ENCODE measurements around the gene PDE9A. TPM values are rescaled to one million over a fixed set of nuclear protein-coding genes. Genes with fewer than 3 reads are reported as not detected.
A peak's percentile ranks its signal among the peaks of the same experiment; 100 is the strongest.

The PDE9A gene
- total RNA-seq (6.0 TPM), polyA plus RNA-seq (ENCODE audit: insufficient read depth in 1 of 8, insufficient read length in 8 of 8, low replicate concordance in 1 of 8) (10 to 100 TPM in 4 of 8 donors, 1 to 10 TPM in 4; 7.6 to 11.3 (median 10.0) TPM)
- long read RNA-seq, donor 1, result 0 reads
- long read RNA-seq, donor 2, result 0 reads
- long read RNA-seq, donor 3, partial matches to known transcripts, result 0 of 2 reads
- long read RNA-seq, donor 3, other reads (novel, unspliced or antisense), result 0 of 2 reads
- long read RNA-seq, donor 4, partial matches to known transcripts, result 0 of 1 reads
- long read RNA-seq, donor 4, other reads (novel, unspliced or antisense), result 0 of 1 reads
- long read RNA-seq, donor 5, partial matches to known transcripts, result 0 of 4 reads
- long read RNA-seq, donor 5, other reads (novel, unspliced or antisense), result 0 of 4 reads
- long read RNA-seq, donor 6, partial matches to known transcripts, result 0 of 1 reads
- long read RNA-seq, donor 6, other reads (novel, unspliced or antisense), result 0 of 1 reads
- long read RNA-seq, donor 7, partial matches to known transcripts, result 0 of 1 reads
- long read RNA-seq, donor 7, other reads (novel, unspliced or antisense), result 0 of 1 reads
- long read RNA-seq, donor 8, partial matches to known transcripts, result 0 of 1 reads
- long read RNA-seq, donor 8, other reads (novel, unspliced or antisense), result 0 of 1 reads
- long read RNA-seq, donor 9, partial matches to known transcripts, result 0 of 1 reads
- long read RNA-seq, donor 9, other reads (novel, unspliced or antisense), result 0 of 1 reads
- long read RNA-seq, donor 10, partial matches to known transcripts, result 0 of 1 reads
- long read RNA-seq, donor 10, other reads (novel, unspliced or antisense), result 0 of 1 reads
- long read RNA-seq, donor 11, partial matches to known transcripts, result 0 of 1 reads
- long read RNA-seq, donor 11, other reads (novel, unspliced or antisense), result 0 of 1 reads

GRCh38 chr21:42653231-42654061, at the start of gene PDE9A:
PDE9A (plus strand) TSS chr21:42653621; CDS start chr21:42653815, 194 bp downstream.
- H3K4me1 ChIP-seq (ENCODE audit: control insufficient read depth, insufficient read depth, low read length), result peaks cover 32% of the 10 kb centered on the region

GRCh38 chr21:42607102-42607501, 46.3 kb upstream of the PDE9A start:
- peaks cover 5% of the 10 kb centered on the region for H3K9me3 ChIP-seq (replicated peaks; ENCODE audit: control insufficient read depth, low read depth, low read length)
- no peaks in the 10 kb centered on the region for H3K36me3 ChIP-seq (ENCODE audit: control insufficient read depth, insufficient read depth, low read length)
- WGBS (ENCODE audit: insufficient coverage), result 67% methylated on average over 4 of the region's 4 CpGs
- no peak overlapping the region for H3K27ac ChIP-seq (ENCODE audit: low read length)
- H3K4me1 ChIP-seq (ENCODE audit: control insufficient read depth, insufficient read depth, low read length), result no peaks in the 10 kb centered on the region
- H3K4me3 ChIP-seq (ENCODE audit: low read length), result no peak overlapping the region
- no peak for DNase-seq
- no peaks in the 10 kb centered on the region for H3K27me3 ChIP-seq (ENCODE audit: control insufficient read depth, insufficient read depth, low read length)

More at GRCh38 chr21:42653231-42654061, at the start of gene PDE9A:
- no peaks in the 10 kb centered on the region for H3K9me3 ChIP-seq (replicated peaks; ENCODE audit: control insufficient read depth, low read depth, low read length)
- DNase-seq, result peak; percentile 73
- peak within 1 kb of the TSS; percentile 90 for H3K27ac ChIP-seq (ENCODE audit: low read length)
- H3K4me3 ChIP-seq (ENCODE audit: low read length), result peak within 1 kb of the TSS; percentile 59
- peaks cover 16% of the 10 kb centered on the region for H3K27me3 ChIP-seq (ENCODE audit: control insufficient read depth, insufficient read depth, low read length)
- H3K36me3 ChIP-seq (ENCODE audit: control insufficient read depth, insufficient read depth, low read length), result peaks cover 2% of the 10 kb centered on the region
- 2% methylated on average over 16 of the region's 91 CpGs for WGBS (ENCODE audit: insufficient coverage)

- DNase-seq, result no peak
- H3K27me3 ChIP-seq (ENCODE audit: control insufficient read depth, insufficient read depth, low read length), result no peaks in the 10 kb centered on the region
- no peak overlapping the region for H3K4me3 ChIP-seq (ENCODE audit: low read length)
- H3K27ac ChIP-seq (ENCODE audit: low read length), result no peak overlapping the region
- peaks cover 7% of the 10 kb centered on the region for H3K9me3 ChIP-seq (replicated peaks; ENCODE audit: control insufficient read depth, low read depth, low read length)
- H3K36me3 ChIP-seq (ENCODE audit: control insufficient read depth, insufficient read depth, low read length), result no peaks in the 10 kb centered on the region
- no peaks in the 10 kb centered on the region for H3K4me1 ChIP-seq (ENCODE audit: control insufficient read depth, insufficient read depth, low read length)
- no CpG with 5 or more reads among the region's 5 CpGs for WGBS (ENCODE audit: insufficient coverage)
Observed at GRCh38 chr21:42607525-42608102, 45.8 kb upstream of the PDE9A start.

GRCh38 chr21:42608446-42608845, 45.0 kb upstream of the PDE9A start:
- no peaks in the 10 kb centered on the region for H3K36me3 ChIP-seq (ENCODE audit: control insufficient read depth, insufficient read depth, low read length)
- H3K27ac ChIP-seq (ENCODE audit: low read length), result no peak overlapping the region
- H3K27me3 ChIP-seq (ENCODE audit: control insufficient read depth, insufficient read depth, low read length), result no peaks in the 10 kb centered on the region
- H3K4me3 ChIP-seq (ENCODE audit: low read length), result no peak overlapping the region
- WGBS (ENCODE audit: insufficient coverage), result 87% methylated on average over 3 of the region's 4 CpGs
- peaks cover 7% of the 10 kb centered on the region for H3K9me3 ChIP-seq (replicated peaks; ENCODE audit: control insufficient read depth, low read depth, low read length)
- H3K4me1 ChIP-seq (ENCODE audit: control insufficient read depth, insufficient read depth, low read length), result no peaks in the 10 kb centered on the region
- DNase-seq, result no peak

GRCh38 chr21:42609811-42610210, 43.6 kb upstream of the PDE9A start:
- Histone ChIP-seq H3K4me3 (ENCODE audit: low read length) (no peak overlapping the region), H3K36me3 (ENCODE audit: control insufficient read depth, insufficient read depth, low read length) (no peaks in the 10 kb centered on the region), H3K27ac (ENCODE audit: low read length) (no peak overlapping the region), H3K9me3 (replicated peaks; ENCODE audit: control insufficient read depth, low read depth, low read length) (peaks cover 7% of the 10 kb centered on the region), H3K4me1 (ENCODE audit: control insufficient read depth, insufficient read depth, low read length) (peaks cover 2% of the 10 kb centered on the region), H3K27me3 (ENCODE audit: control insufficient read depth, insufficient read depth, low read length) (peaks cover under 1% of the 10 kb centered on the region)
- DNase-seq, result no peak
- WGBS (ENCODE audit: insufficient coverage), result 94% methylated on average over 2 of the region's 2 CpGs

- Histone ChIP-seq H3K9me3 (replicated peaks; ENCODE audit: control insufficient read depth, low read depth, low read length) (peaks cover 5% of the 10 kb centered on the region), H3K27ac (ENCODE audit: low read length) (no peak overlapping the region), H3K36me3 (ENCODE audit: control insufficient read depth, insufficient read depth, low read length) (no peaks in the 10 kb centered on the region), H3K27me3 (ENCODE audit: control insufficient read depth, insufficient read depth, low read length) (peaks cover 10% of the 10 kb centered on the region), H3K4me3 (ENCODE audit: low read length) (no peak overlapping the region), H3K4me1 (ENCODE audit: control insufficient read depth, insufficient read depth, low read length) (peaks cover 3% of the 10 kb centered on the region)
- 80% methylated on average over 1 of the region's 3 CpGs for WGBS (ENCODE audit: insufficient coverage)
- DNase-seq, result no peak
Observed at GRCh38 chr21:42611852-42612251, 41.6 kb upstream of the PDE9A start.

- Histone ChIP-seq H3K4me1 (ENCODE audit: control insufficient read depth, insufficient read depth, low read length) (peaks cover 3% of the 10 kb centered on the region), H3K4me3 (ENCODE audit: low read length) (no peak overlapping the region), H3K27me3 (ENCODE audit: control insufficient read depth, insufficient read depth, low read length) (peaks cover 16% of the 10 kb centered on the region), H3K36me3 (ENCODE audit: control insufficient read depth, insufficient read depth, low read length) (no peaks in the 10 kb centered on the region), H3K9me3 (replicated peaks; ENCODE audit: control insufficient read depth, low read depth, low read length) (peaks cover 5% of the 10 kb centered on the region), H3K27ac (ENCODE audit: low read length) (no peak overlapping the region)
- no peak for DNase-seq
- WGBS (ENCODE audit: insufficient coverage), result no CpG with 5 or more reads among the region's 1 CpG
Observed at GRCh38 chr21:42612390-42612789, 41.0 kb upstream of the PDE9A start.

GRCh38 chr21:42613756-42614155, 39.7 kb upstream of the PDE9A start:
- no CpG with 5 or more reads among the region's 5 CpGs for WGBS (ENCODE audit: insufficient coverage)

GRCh38 chr21:42614396-42614795, 39.0 kb upstream of the PDE9A start:
- no peak overlapping the region for H3K27ac ChIP-seq (ENCODE audit: low read length)
- 52% methylated on average over 5 of the region's 9 CpGs for WGBS (ENCODE audit: insufficient coverage)
- no peak for DNase-seq
- peaks cover 25% of the 10 kb centered on the region for H3K27me3 ChIP-seq (ENCODE audit: control insufficient read depth, insufficient read depth, low read length)
- H3K4me1 ChIP-seq (ENCODE audit: control insufficient read depth, insufficient read depth, low read length), result peaks cover 3% of the 10 kb centered on the region
- H3K9me3 ChIP-seq (replicated peaks; ENCODE audit: control insufficient read depth, low read depth, low read length), result peaks cover 5% of the 10 kb centered on the region
- no peaks in the 10 kb centered on the region for H3K36me3 ChIP-seq (ENCODE audit: control insufficient read depth, insufficient read depth, low read length)
- no peak overlapping the region for H3K4me3 ChIP-seq (ENCODE audit: low read length)

More at GRCh38 chr21:42613756-42614155, 39.7 kb upstream of the PDE9A start:
- H3K27me3 ChIP-seq (ENCODE audit: control insufficient read depth, insufficient read depth, low read length), result peaks cover 25% of the 10 kb centered on the region
- peaks cover 3% of the 10 kb centered on the region for H3K4me1 ChIP-seq (ENCODE audit: control insufficient read depth, insufficient read depth, low read length)
- H3K9me3 ChIP-seq (replicated peaks; ENCODE audit: control insufficient read depth, low read depth, low read length), result peaks cover 5% of the 10 kb centered on the region
- no peak overlapping the region for H3K4me3 ChIP-seq (ENCODE audit: low read length)
- no peaks in the 10 kb centered on the region for H3K36me3 ChIP-seq (ENCODE audit: control insufficient read depth, insufficient read depth, low read length)
- no peak for DNase-seq
- H3K27ac ChIP-seq (ENCODE audit: low read length), result no peak overlapping the region

Data from muscle of leg (tissue), 16 donors.